ENCODE results near the gene DNAJA1.
"Not testable (repeated sequence)": the region's sequence is repeated elsewhere in the genome, so short reads cannot be mapped to it uniquely, and the experiment has no call there.

Gene DNAJA1

DNA sequence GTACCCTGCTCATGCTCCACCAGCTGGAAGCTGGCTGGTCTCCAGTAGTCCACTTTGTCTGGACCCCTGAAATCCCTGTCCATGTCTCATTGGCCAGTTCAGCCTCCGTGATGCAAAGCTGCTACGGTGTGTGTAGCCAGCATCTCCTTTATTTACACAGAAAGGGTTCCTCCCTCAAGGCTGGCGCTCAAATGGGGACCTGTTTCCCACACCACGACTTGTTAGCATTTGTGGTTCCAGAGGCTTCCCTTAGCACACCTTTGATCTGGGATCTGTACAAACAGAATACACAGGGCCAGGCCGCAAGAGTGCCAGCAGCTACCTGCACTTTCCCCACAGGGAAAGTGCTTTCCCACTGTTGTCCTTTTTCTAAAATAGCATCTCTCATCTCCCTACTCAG, 57.1 kb downstream of the DNAJA1 start:
- DNase-seq (ENCODE audit: low read depth), result no peak

DNA sequence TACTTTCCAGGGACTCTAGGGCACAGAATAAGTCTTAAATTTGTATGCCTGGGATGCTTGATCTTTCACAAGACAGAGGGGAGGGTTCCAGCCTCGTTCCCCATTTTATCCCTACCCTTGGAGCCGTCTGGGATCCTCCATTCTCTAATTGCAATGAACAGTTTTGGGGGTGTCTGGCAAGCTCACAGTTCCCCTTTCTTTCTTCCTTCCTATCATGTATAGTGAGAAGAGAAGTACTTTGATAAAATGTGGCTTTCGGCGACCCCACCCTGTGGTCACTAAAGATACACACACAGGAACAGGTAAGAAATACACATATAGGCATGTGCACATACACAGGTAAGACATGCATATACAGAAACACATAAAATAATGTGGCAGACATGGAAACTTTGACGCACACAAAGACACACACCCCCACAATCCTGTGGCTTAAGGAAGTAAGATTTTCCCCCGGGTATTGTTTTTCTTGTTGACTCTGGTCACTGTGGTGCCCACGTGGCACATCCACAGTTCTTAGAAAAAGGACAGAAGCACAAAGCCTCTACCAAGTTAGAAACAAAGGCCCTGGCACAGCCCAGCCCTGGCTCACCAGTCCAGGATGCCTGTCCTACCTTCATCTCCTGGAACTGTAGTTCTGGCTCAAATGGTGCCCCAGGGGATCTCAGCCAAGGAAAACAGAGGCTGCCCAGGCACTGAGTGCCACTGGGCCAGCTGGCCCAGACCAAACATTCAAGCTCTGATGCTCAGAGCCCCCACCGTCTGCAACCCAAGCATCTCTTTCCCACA, 57.7 kb downstream of the DNAJA1 start:
- DNase-seq (ENCODE audit: low read depth), result no peak

DNA sequence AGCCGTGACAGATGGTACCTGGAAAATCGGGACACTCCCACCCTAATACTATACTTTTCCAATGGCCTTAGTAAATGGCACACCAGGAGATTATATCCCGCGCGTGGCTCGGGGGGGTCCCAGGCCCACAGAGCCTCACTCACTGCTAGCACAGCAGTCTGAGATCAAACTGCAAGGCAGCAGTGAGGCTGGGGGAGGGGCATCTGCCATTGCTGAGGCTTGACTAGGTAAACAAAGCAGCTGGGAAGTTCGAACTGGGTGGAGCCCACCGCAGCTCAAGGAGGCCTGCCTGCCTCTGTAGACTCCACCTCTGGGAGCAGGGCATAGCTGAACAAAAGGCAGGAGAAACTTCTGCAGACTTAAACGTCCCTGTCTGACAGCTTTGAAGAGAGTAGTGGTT, 60.6 kb downstream of the DNAJA1 start:
- DNase-seq (ENCODE audit: low read depth), result not testable (repeated sequence)
